ENCODE results near the gene SOCS3.

Gene SOCS3

DNA sequence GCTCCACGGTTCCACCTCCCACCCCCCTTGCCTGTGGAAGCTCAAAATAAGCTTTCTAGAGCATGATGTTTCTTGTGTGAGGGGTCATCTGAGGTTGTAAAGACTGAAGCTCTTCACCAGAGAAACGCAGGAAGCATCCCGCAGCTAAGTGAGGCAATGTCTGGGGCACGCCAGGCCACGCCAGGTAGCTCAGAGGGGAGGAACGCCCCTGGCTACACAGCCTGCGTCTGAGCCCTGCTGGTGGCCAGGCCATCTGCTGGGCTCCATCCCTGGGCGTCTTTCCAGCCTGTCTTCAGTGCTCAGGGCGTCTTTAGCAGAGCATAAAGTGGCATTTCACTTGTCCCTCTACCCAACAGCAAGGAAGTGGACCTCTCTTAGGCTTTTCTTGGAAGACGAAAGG is 15.2 kb downstream of the SOCS3 start:
- TF ChIP-seq, protein P1, sequence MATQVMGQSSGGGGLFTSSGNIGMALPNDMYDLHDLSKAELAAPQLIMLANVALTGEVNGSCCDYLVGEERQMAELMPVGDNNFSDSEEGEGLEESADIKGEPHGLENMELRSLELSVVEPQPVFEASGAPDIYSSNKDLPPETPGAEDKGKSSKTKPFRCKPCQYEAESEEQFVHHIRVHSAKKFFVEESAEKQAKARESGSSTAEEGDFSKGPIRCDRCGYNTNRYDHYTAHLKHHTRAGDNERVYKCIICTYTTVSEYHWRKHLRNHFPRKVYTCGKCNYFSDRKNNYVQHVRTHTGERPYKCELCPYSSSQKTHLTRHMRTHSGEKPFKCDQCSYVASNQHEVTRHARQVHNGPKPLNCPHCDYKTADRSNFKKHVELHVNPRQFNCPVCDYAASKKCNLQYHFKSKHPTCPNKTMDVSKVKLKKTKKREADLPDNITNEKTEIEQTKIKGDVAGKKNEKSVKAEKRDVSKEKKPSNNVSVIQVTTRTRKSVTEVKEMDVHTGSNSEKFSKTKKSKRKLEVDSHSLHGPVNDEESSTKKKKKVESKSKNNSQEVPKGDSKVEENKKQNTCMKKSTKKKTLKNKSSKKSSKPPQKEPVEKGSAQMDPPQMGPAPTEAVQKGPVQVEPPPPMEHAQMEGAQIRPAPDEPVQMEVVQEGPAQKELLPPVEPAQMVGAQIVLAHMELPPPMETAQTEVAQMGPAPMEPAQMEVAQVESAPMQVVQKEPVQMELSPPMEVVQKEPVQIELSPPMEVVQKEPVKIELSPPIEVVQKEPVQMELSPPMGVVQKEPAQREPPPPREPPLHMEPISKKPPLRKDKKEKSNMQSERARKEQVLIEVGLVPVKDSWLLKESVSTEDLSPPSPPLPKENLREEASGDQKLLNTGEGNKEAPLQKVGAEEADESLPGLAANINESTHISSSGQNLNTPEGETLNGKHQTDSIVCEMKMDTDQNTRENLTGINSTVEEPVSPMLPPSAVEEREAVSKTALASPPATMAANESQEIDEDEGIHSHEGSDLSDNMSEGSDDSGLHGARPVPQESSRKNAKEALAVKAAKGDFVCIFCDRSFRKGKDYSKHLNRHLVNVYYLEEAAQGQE (IDR thresholded peaks at IDR 0.05; ENCODE audit: insufficient read depth in 1 of 2, low read depth in 2 of 2, low read length in 2 of 2), result no peak
- no peak for TF ChIP-seq SIN3A (IDR thresholded peaks at IDR 0.05; ENCODE audit: borderline replicate concordance, insufficient read depth, low read length)
- TF ChIP-seq POLR2AphosphoS5 (IDR thresholded peaks at IDR 0.05; ENCODE audit: low read depth, low read length), result no peak
- no peak for TF ChIP-seq FOXP2 (optimal IDR thresholded peaks at IDR 0.05; ENCODE audit: borderline replicate concordance, extremely low read depth, extremely low read length, insufficient read depth)
- no peak for TF ChIP-seq TAF1 (IDR thresholded peaks at IDR 0.05; ENCODE audit: borderline replicate concordance, insufficient read depth, low read length)

DNA sequence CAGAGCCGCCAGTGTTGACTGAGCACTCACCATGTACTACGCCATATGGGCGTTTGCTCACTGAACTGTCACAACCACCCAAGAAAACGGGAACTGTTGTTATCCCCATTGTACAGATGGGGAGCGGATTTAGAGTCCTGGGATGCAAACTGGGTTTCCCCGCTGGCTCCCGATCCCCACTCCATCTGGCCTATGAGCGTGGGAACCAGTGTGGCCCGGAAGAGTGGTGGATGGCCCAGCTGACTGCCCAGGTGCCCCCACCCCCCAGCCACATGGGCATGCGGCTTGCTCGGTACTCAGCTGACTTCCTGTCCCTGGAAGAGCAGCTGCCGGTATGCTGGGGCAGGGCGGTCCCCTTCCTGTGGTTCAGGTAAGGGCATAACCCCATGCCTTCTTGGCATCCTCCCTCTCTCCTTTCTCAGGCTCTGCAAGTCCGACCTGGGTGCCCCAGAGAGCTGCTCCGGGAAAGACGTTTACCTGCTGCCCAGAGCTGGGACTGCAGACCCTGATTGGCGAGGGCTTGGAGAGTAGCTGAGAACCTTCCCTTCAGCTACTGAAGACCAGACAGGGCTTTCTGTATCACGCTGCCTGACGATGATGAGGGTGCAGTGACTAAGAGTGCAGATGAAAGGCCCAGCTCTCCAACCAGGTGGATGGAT is 16.2 kb downstream of the SOCS3 start:
- TF ChIP-seq FOXP2 (optimal IDR thresholded peaks at IDR 0.05; ENCODE audit: borderline replicate concordance, extremely low read depth, extremely low read length, insufficient read depth) (no peak), SIN3A (IDR thresholded peaks at IDR 0.05; ENCODE audit: borderline replicate concordance, insufficient read depth, low read length) (no peak), POLR2AphosphoS5 (IDR thresholded peaks at IDR 0.05; ENCODE audit: low read depth, low read length) (no peak), TAF1 (IDR thresholded peaks at IDR 0.05; ENCODE audit: borderline replicate concordance, insufficient read depth, low read length) (no peak)
- TF ChIP-seq, protein P1 (IDR thresholded peaks at IDR 0.05; ENCODE audit: insufficient read depth in 1 of 2, low read depth in 2 of 2, low read length in 2 of 2), result no peak

DNA sequence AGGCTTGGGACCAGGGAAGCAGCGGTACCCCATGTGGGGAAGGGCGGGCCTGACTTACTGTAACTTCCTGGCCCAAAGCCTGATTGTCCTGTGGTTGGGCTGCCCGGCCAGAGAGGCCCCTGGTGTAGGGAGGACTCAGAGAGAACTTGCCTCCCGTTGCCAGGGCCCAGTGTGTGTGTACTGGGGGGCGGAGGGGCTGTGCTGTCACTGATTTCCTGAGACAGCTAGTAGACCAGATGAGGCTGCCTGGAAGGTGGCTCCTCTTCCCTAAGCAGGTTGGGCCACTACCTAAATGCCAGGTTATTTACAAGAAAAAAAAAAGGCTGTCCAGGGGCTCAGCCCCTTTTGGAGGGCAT is 16.7 kb downstream of the SOCS3 start:
- TF ChIP-seq FOXP2 (optimal IDR thresholded peaks at IDR 0.05; ENCODE audit: borderline replicate concordance, extremely low read depth, extremely low read length, insufficient read depth), result peak; percentile 32
- no peak for TF ChIP-seq TAF1 (IDR thresholded peaks at IDR 0.05; ENCODE audit: borderline replicate concordance, insufficient read depth, low read length)

DNA sequence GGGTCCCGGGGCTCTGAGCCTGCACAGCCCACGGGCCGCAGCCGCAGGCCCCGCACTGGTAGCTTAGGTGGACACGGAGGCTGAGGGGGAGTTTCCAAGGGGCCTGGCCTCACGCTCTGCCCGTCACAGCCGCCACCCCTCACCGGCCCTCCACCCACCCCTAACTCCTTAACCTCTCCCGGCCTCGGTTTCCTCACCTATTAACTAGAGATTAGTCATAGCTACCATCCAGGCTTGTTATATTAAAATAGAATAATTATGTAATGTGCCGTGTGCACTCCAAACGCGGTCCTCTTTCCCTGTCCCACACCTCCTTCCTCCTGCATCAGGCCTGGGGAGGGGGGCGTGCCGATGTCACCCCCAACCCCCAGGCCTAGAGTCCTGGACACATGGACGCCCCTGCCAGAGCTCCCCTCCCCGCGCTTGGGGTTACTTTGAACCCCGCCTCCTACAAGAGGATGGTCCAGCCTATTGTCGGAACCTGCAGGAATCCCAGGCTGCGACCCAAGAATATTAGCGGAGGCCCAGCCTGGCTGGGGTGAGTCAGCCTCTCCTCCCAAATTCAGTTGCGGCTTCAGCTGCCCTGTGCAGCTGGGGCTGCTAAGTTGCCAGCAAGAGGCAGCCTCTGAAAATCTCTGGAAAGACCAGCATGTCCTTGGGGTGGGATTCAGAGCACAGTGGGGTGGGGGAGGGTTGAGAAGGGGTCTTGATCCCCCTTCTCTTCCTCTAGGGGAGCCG is 17.3 kb downstream of the SOCS3 start:
- TF ChIP-seq TAF1 (IDR thresholded peaks at IDR 0.05; ENCODE audit: borderline replicate concordance, insufficient read depth, low read length), result no peak
- TF ChIP-seq FOXP2 (optimal IDR thresholded peaks at IDR 0.05; ENCODE audit: borderline replicate concordance, extremely low read depth, extremely low read length, insufficient read depth), result no peak
- no peak for TF ChIP-seq POLR2AphosphoS5 (IDR thresholded peaks at IDR 0.05; ENCODE audit: low read depth, low read length)
- no peak for TF ChIP-seq SIN3A (IDR thresholded peaks at IDR 0.05; ENCODE audit: borderline replicate concordance, insufficient read depth, low read length)
- TF ChIP-seq, protein P1 (IDR thresholded peaks at IDR 0.05; ENCODE audit: insufficient read depth in 1 of 2, low read depth in 2 of 2, low read length in 2 of 2), result no peak

DNA sequence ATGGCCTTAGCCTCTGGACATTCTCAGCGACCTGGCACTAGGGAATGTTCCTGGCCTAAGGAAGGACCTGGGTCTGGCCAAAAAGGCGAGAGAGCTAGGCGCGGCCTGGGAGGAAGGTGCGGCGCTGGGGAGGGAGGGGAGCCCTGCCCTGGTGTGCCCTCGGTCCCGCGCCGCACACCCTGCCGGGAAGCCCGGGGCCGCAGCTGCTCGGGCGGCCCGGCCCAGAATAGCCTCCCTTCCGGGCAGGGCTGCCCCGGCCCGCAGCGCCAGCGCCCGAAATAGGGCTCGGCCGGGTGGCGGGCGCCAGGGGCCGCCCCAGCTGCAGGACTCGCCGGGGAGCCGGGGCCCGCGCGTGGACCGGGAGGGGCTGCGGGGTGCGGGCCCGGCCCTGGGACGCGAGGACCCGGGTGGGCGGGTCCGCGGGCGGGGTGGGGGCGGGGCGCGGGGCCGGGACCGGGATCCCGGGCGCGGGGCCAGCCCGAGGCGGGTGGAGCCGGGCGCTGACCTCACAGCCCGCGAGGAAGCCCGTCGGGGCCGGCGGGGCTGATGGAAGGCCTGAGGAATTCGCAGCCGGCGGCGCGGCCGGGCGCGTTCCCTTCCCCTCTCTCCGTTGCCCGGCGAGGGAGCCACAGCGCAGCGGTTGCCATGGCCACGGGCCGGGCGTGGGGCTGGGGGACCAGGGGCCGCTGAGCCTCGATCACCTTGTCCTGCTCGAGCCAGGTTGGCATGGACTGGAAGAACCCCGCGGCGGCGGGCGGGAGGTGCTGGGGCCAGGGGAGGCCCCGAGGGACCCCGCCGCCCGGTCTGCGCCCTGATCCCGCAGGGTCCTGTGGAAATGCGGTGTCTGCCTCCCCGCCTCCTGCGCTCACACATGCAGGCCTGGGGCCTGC is 18.1 kb downstream of the SOCS3 start:
- TF ChIP-seq POLR2AphosphoS5 (IDR thresholded peaks at IDR 0.05; ENCODE audit: low read depth, low read length) (no peak), FOXP2 (optimal IDR thresholded peaks at IDR 0.05; ENCODE audit: borderline replicate concordance, extremely low read depth, extremely low read length, insufficient read depth) (no peak), SIN3A (IDR thresholded peaks at IDR 0.05; ENCODE audit: borderline replicate concordance, insufficient read depth, low read length) (no peak), TAF1 (IDR thresholded peaks at IDR 0.05; ENCODE audit: borderline replicate concordance, insufficient read depth, low read length) (no peak)
- TF ChIP-seq, protein P1 (IDR thresholded peaks at IDR 0.05; ENCODE audit: insufficient read depth in 1 of 2, low read depth in 2 of 2, low read length in 2 of 2), result no peak

Data from PFSK-1 (cell line).